Activated naive CD4-positive, alpha-beta T cell treated with anti-CD3 and anti-CD28 coated beads, Interleukin-2, amount 10 ng/mL, durations not matched to agents 7 days and 5 days (primary cell): ENCODE data around the gene PDE8B.
A peak's percentile ranks its signal among the peaks of the same experiment; 100 is the strongest.

Experiments used
- CTCF ChIA-PET: fragments of 350-600 bp; sonication (Branson Sonifier 250); formaldehyde crosslinking; loops from one replicate; lab custom pipeline; 2021; ENCODE audit warnings: antibody characterized with exemption; lab: Charles Lee
- DNase-seq: peaks from one replicate; pipeline ENCODE4 v3.0.0-alpha.2; 2020
- H3K27ac Mint-ChIP-seq: one replicate; pipeline ENCODE4 v1.8.0; 2021; ENCODE audit warnings: mild to moderate bottlenecking, moderate library complexity, mixed read lengths
- H3K27me3 Mint-ChIP-seq: one replicate; pipeline ENCODE4 v1.8.0; 2021; ENCODE audit warnings: mild to moderate bottlenecking, mixed read lengths
- H3K36me3 Mint-ChIP-seq: one replicate; pipeline ENCODE4 v1.8.0; 2021; ENCODE audit warnings: mixed read lengths
- H3K4me1 Mint-ChIP-seq: one replicate; pipeline ENCODE4 v1.8.0; 2021; ENCODE audit warnings: mixed read lengths
- H3K4me3 Mint-ChIP-seq: one replicate; pipeline ENCODE4 v1.8.0; 2021; ENCODE audit warnings: mild to moderate bottlenecking, moderate library complexity, mixed read lengths
- H3K9me3 Mint-ChIP-seq: one replicate; pipeline ENCODE4 v1.8.0; 2021; ENCODE audit warnings: mixed read lengths

PDE8B gene

GRCh38 chr5:77398896-77399295, 188.4 kb downstream of the PDE8B start:
- CTCF ChIA-PET: no interaction called here
- Mint-ChIP-seq H3K9me3 (no peaks in the 10 kb centered on the region), H3K27ac (no peak overlapping the region), H3K36me3 (no peaks in the 10 kb centered on the region), H3K4me1 (peaks cover 6% of the 10 kb centered on the region), H3K4me3 (no peak overlapping the region), H3K27me3 (peaks cover 7% of the 10 kb centered on the region)
- no peak for DNase-seq

GRCh38 chr5:77400645-77401044, 190.2 kb downstream of the PDE8B start:
- H3K9me3 Mint-ChIP-seq: no peaks in the 10 kb centered on the region
- H3K4me3 Mint-ChIP-seq: no peak overlapping the region
- no peak for DNase-seq
- no peaks in the 10 kb centered on the region for H3K36me3 Mint-ChIP-seq
- CTCF ChIA-PET: no interaction called here
- H3K27ac Mint-ChIP-seq: no peak overlapping the region
- H3K27me3 Mint-ChIP-seq: peaks cover 11% of the 10 kb centered on the region
- H3K4me1 Mint-ChIP-seq: peaks cover 6% of the 10 kb centered on the region

GRCh38 chr5:77402796-77403195, 192.3 kb downstream of the PDE8B start:
- CTCF ChIA-PET: no interaction called here
- Mint-ChIP-seq H3K4me1 (no peaks in the 10 kb centered on the region), H3K9me3 (no peaks in the 10 kb centered on the region), H3K27ac (no peak overlapping the region), H3K27me3 (peaks cover 22% of the 10 kb centered on the region), H3K4me3 (no peak overlapping the region), H3K36me3 (no peaks in the 10 kb centered on the region)
- DNase-seq: no peak

GRCh38 chr5:77407152-77407551, 196.7 kb downstream of the PDE8B start:
- H3K4me1 Mint-ChIP-seq: peaks cover 4% of the 10 kb centered on the region
- H3K4me3 Mint-ChIP-seq: no peak overlapping the region
- H3K27me3 Mint-ChIP-seq: peaks cover 24% of the 10 kb centered on the region
- DNase-seq: no peak
- H3K27ac Mint-ChIP-seq: no peak overlapping the region
- CTCF ChIA-PET: no interaction called here
- no peaks in the 10 kb centered on the region for H3K9me3 Mint-ChIP-seq
- H3K36me3 Mint-ChIP-seq: no peaks in the 10 kb centered on the region

GRCh38 chr5:77409870-77410621, 199.6 kb downstream of the PDE8B start:
- peaks cover 31% of the 10 kb centered on the region for H3K27me3 Mint-ChIP-seq
- H3K9me3 Mint-ChIP-seq: no peaks in the 10 kb centered on the region
- H3K4me3 Mint-ChIP-seq: no peak overlapping the region
- peaks cover 4% of the 10 kb centered on the region for H3K4me1 Mint-ChIP-seq
- no peaks in the 10 kb centered on the region for H3K36me3 Mint-ChIP-seq
- CTCF ChIA-PET: no interaction called here
- peak; percentile 23 for DNase-seq
- no peak overlapping the region for H3K27ac Mint-ChIP-seq

- H3K4me1 Mint-ChIP-seq: peaks cover 4% of the 10 kb centered on the region
- H3K9me3 Mint-ChIP-seq: no peaks in the 10 kb centered on the region
- H3K27me3 Mint-ChIP-seq: peaks cover 17% of the 10 kb centered on the region
- H3K4me3 Mint-ChIP-seq: no peak overlapping the region
- no peak overlapping the region for H3K27ac Mint-ChIP-seq
- no peak for DNase-seq
- CTCF ChIA-PET: no interaction called here
- no peaks in the 10 kb centered on the region for H3K36me3 Mint-ChIP-seq
Measured at GRCh38 chr5:77413049-77413448, 202.6 kb downstream of the PDE8B start.

- DNase-seq: no peak
- H3K9me3 Mint-ChIP-seq: no peaks in the 10 kb centered on the region
- CTCF ChIA-PET: no interaction called here
- H3K4me3 Mint-ChIP-seq: no peak overlapping the region
- H3K36me3 Mint-ChIP-seq: no peaks in the 10 kb centered on the region
- H3K27ac Mint-ChIP-seq: no peak overlapping the region
- H3K27me3 Mint-ChIP-seq: peaks cover 16% of the 10 kb centered on the region
- peaks cover 4% of the 10 kb centered on the region for H3K4me1 Mint-ChIP-seq
Measured at GRCh38 chr5:77418162-77418561, 207.7 kb downstream of the PDE8B start.

- Mint-ChIP-seq H3K27me3 (peaks cover 15% of the 10 kb centered on the region), H3K4me1 (peaks cover 4% of the 10 kb centered on the region), H3K36me3 (no peaks in the 10 kb centered on the region), H3K27ac (no peak overlapping the region), H3K4me3 (no peak overlapping the region), H3K9me3 (no peaks in the 10 kb centered on the region)
- no peak for DNase-seq
- CTCF ChIA-PET: no interaction called here
Measured at GRCh38 chr5:77418601-77419581, 208.4 kb downstream of the PDE8B start.

- Mint-ChIP-seq H3K9me3 (no peaks in the 10 kb centered on the region), H3K27ac (no peak overlapping the region), H3K4me3 (no peak overlapping the region), H3K4me1 (peaks cover 4% of the 10 kb centered on the region), H3K36me3 (no peaks in the 10 kb centered on the region), H3K27me3 (peaks cover 15% of the 10 kb centered on the region)
- DNase-seq: no peak
- CTCF ChIA-PET: no interaction called here
Measured at GRCh38 chr5:77419644-77420582, 209.4 kb downstream of the PDE8B start.

GRCh38 chr5:77420940-77421339, 210.5 kb downstream of the PDE8B start:
- CTCF ChIA-PET: no interaction called here
- Mint-ChIP-seq H3K4me1 (peaks cover 4% of the 10 kb centered on the region), H3K4me3 (no peak overlapping the region), H3K36me3 (no peaks in the 10 kb centered on the region), H3K27me3 (peaks cover 15% of the 10 kb centered on the region), H3K27ac (no peak overlapping the region), H3K9me3 (no peaks in the 10 kb centered on the region)
- no peak for DNase-seq

GRCh38 chr5:77423022-77423750, 212.7 kb downstream of the PDE8B start:
- Mint-ChIP-seq H3K4me1 (peaks cover 4% of the 10 kb centered on the region), H3K27ac (no peak overlapping the region), H3K27me3 (peaks cover 12% of the 10 kb centered on the region), H3K9me3 (no peaks in the 10 kb centered on the region), H3K4me3 (no peak overlapping the region), H3K36me3 (no peaks in the 10 kb centered on the region)
- DNase-seq: no peak
- CTCF ChIA-PET: no interaction called here

- no peak overlapping the region for H3K27ac Mint-ChIP-seq
- no peaks in the 10 kb centered on the region for H3K4me1 Mint-ChIP-seq
- no peaks in the 10 kb centered on the region for H3K36me3 Mint-ChIP-seq
- CTCF ChIA-PET: no interaction called here
- no peaks in the 10 kb centered on the region for H3K9me3 Mint-ChIP-seq
- no peak for DNase-seq
- H3K27me3 Mint-ChIP-seq: peaks cover 9% of the 10 kb centered on the region
- H3K4me3 Mint-ChIP-seq: no peak overlapping the region
Measured at GRCh38 chr5:77424921-77425320, 214.4 kb downstream of the PDE8B start.

GRCh38 chr5:77425420-77425819, 214.9 kb downstream of the PDE8B start:
- CTCF ChIA-PET: no interaction called here
- Mint-ChIP-seq H3K36me3 (no peaks in the 10 kb centered on the region), H3K27ac (no peak overlapping the region), H3K9me3 (no peaks in the 10 kb centered on the region), H3K27me3 (peaks cover 9% of the 10 kb centered on the region), H3K4me3 (no peak overlapping the region), H3K4me1 (no peaks in the 10 kb centered on the region)
- DNase-seq: no peak
